IMR-90 (cell line): ENCODE results near the gene TMEM61. TPM values are rescaled to one million over a fixed set of nuclear protein-coding genes. Genes with fewer than 3 reads are reported as not detected.

Source experiments
- ATAC-seq: fragments of 200-7000 bp; cut with Tn5 transposase; 2 replicates; pipeline ENCODE4 v1.9.1; 2020; ENCODE audit warnings: low read depth, mild to moderate bottlenecking, moderate library complexity
- BruUV-seq: library from RNA; stranded (reverse); fragments of 400-500 nt; replicated peaks from 2 replicates; lab custom pipeline; 2021; lab: Mats Ljungman, UMichigan
- CTCF ChIA-PET: fragments of 300-600 bp; formaldehyde crosslinking; extraction: SDS; loops from one replicate; lab custom pipeline; 2021; ENCODE audit warnings: antibody characterized with exemption; lab: Yijun Ruan, JAX
- POLR2A ChIA-PET: fragments of 300-600 bp; sonication (Branson Sonifier 250); formaldehyde crosslinking; loops from one replicate; lab custom pipeline; 2022; ENCODE audit warnings: antibody characterized with exemption; ENCODE audit not compliant: unreplicated experiment; lab: Charles Lee
- DNase-seq: peaks from one replicate; pipeline ENCODE4 v3.0.0; 2013
- H2AFZ ChIP-seq: replicated peaks from 2 replicates; pipeline ENCODE3; 2013; ENCODE audit warnings: low read length, mild to moderate bottlenecking; ENCODE audit not compliant: poor library complexity
- H2AK5ac ChIP-seq: 2 replicates; pipeline ENCODE4 v1.6.1; 2013; ENCODE audit warnings: low read depth, low read length, inconsistent platforms
- H2AK9ac ChIP-seq: replicated peaks from 2 replicates; pipeline ENCODE3; 2013; ENCODE audit warnings: mild to moderate bottlenecking, low read depth, low read length, moderate library complexity; ENCODE audit not compliant: poor library complexity
- H2BK120ac ChIP-seq: 2 replicates; pipeline ENCODE4 v1.6.1; 2013; ENCODE audit warnings: low read depth, low read length, inconsistent platforms
- H2BK15ac ChIP-seq: 3 replicates; pipeline ENCODE4 v1.6.1; 2013; ENCODE audit warnings: low read depth, low read length, inconsistent platforms
- H2BK20ac ChIP-seq: 2 replicates; pipeline ENCODE4 v1.6.1; 2013; ENCODE audit warnings: low read depth, mild to moderate bottlenecking, inconsistent platforms, low read length, moderate library complexity
- H2BK5ac ChIP-seq: 2 replicates; pipeline ENCODE4 v1.6.1; 2013; ENCODE audit warnings: mild to moderate bottlenecking, low read depth, low read length, inconsistent platforms; ENCODE audit not compliant: poor library complexity, severe bottlenecking
- H3K14ac ChIP-seq: replicated peaks from 2 replicates; pipeline ENCODE4 v1.6.1; 2013; ENCODE audit warnings: low read depth, low read length, inconsistent platforms
- H3K18ac ChIP-seq: 2 replicates; pipeline ENCODE4 v1.6.1; 2013; ENCODE audit warnings: low read depth, low read length, control low read depth
- H3K23ac ChIP-seq: 2 replicates; pipeline ENCODE4 v1.6.1; 2013; ENCODE audit warnings: low read depth, low read length, inconsistent platforms
- H3K27ac ChIP-seq: 2 replicates; pipeline ENCODE4 v1.5.1; 2013; ENCODE audit warnings: mild to moderate bottlenecking, control low read depth, low read length; ENCODE audit not compliant: insufficient read depth
- H3K27me3 ChIP-seq: 2 replicates; pipeline ENCODE4 v1.6.1; 2013; ENCODE audit warnings: low read length; ENCODE audit not compliant: control insufficient read depth, insufficient read depth
- H3K36me3 ChIP-seq: 2 replicates; pipeline ENCODE4 v1.6.1; 2013; ENCODE audit warnings: low read length, mixed read lengths; ENCODE audit not compliant: control insufficient read depth, insufficient read depth
- H3K4ac ChIP-seq: 2 replicates; pipeline ENCODE4 v1.6.1; 2013; ENCODE audit warnings: low read depth, low read length, inconsistent platforms
- H3K4me1 ChIP-seq: 2 replicates; pipeline ENCODE4 v1.6.1; 2013; ENCODE audit warnings: low read length, mixed read lengths; ENCODE audit not compliant: control insufficient read depth, insufficient read depth
- H3K4me2 ChIP-seq: 2 replicates; pipeline ENCODE4 v1.6.1; 2013; ENCODE audit warnings: low read depth, mild to moderate bottlenecking, control low read depth, low read length, moderate library complexity
- H3K4me3 ChIP-seq: 2 replicates; pipeline ENCODE4 v1.5.1; 2013; ENCODE audit warnings: low read depth, mild to moderate bottlenecking, control low read depth, low read length, moderate library complexity; ENCODE audit not compliant: insufficient read depth
- H3K56ac ChIP-seq: 2 replicates; pipeline ENCODE4 v1.6.1; 2013; ENCODE audit warnings: low read length, inconsistent platforms; ENCODE audit not compliant: insufficient read depth; ENCODE audit errors: extremely low read depth
- H3K79me1 ChIP-seq, 2 experiments: 2 replicates each; pipeline ENCODE4 v1.6.1; 2013; ENCODE audit warnings: low read length in 2 of 2, inconsistent platforms in 1 of 2, low read depth in 1 of 2
- H3K9ac ChIP-seq: 2 replicates; pipeline ENCODE4 v1.6.1; 2013; ENCODE audit warnings: low read depth, low read length, control low read depth
- H3K9me1 ChIP-seq: 2 replicates; pipeline ENCODE4 v1.6.1; 2013; ENCODE audit warnings: low read length, inconsistent platforms; ENCODE audit not compliant: insufficient read depth
- H3K9me3 ChIP-seq: 2 replicates; pipeline ENCODE4 v1.6.1; 2013; ENCODE audit warnings: low read length; ENCODE audit not compliant: control insufficient read depth, insufficient read depth
- H4K20me1 ChIP-seq: 2 replicates; pipeline ENCODE4 v1.6.1; 2013; ENCODE audit warnings: low read length, inconsistent platforms; ENCODE audit not compliant: insufficient read depth
- H4K5ac ChIP-seq: 2 replicates; pipeline ENCODE4 v1.6.1; 2013; ENCODE audit warnings: mild to moderate bottlenecking, low read depth, low read length, control low read depth
- H4K8ac ChIP-seq, 2 experiments: 2 replicates each; pipeline ENCODE4 v1.6.1; 2013; ENCODE audit warnings: low read depth in 2 of 2, low read length in 2 of 2, control low read depth in 1 of 2, inconsistent platforms in 1 of 2
- H4K91ac ChIP-seq: 2 replicates; pipeline ENCODE4 v1.6.1; 2013; ENCODE audit warnings: low read depth, low read length, inconsistent platforms; ENCODE audit not compliant: insufficient read depth
- BHLHE40 ChIP-seq: fragments of 150-350 bp; IDR thresholded peaks from 2 replicates; pipeline ENCODE4 v1.6.1; 2016; ENCODE audit warnings: mild to moderate bottlenecking, low read depth, low read length
- CEBPB ChIP-seq: IDR thresholded peaks from 2 replicates; pipeline ENCODE4 v1.6.1; 2012; ENCODE audit warnings: low read depth, low read length, improper control_type of control experiment
- CHD1 ChIP-seq: IDR thresholded peaks from 2 replicates; pipeline ENCODE4 v1.6.1; 2012; ENCODE audit warnings: low read depth, low read length, improper control_type of control experiment
- ELK1 ChIP-seq: fragments of 150-350 bp; IDR thresholded peaks from 2 replicates; pipeline ENCODE4 v1.6.1; 2016; ENCODE audit warnings: low read depth, mild to moderate bottlenecking, low read length, moderate library complexity, borderline replicate concordance
- FOS ChIP-seq: fragments of 150-350 bp; IDR thresholded peaks from 2 replicates; pipeline ENCODE4 v1.6.1; 2016; ENCODE audit warnings: low read depth, low read length
- MAFK ChIP-seq: IDR thresholded peaks from 2 replicates; pipeline ENCODE4 v1.6.1; 2012; ENCODE audit warnings: low read depth, low read length, improper control_type of control experiment
- MAZ ChIP-seq: IDR thresholded peaks from 2 replicates; pipeline ENCODE4 v1.6.1; 2012; ENCODE audit warnings: low read depth, mild to moderate bottlenecking, low read length, improper control_type of control experiment, moderate library complexity, borderline replicate concordance
- MXI1 ChIP-seq: IDR thresholded peaks from 2 replicates; pipeline ENCODE4 v1.6.1; 2012; ENCODE audit warnings: low read depth, mild to moderate bottlenecking, low read length, moderate library complexity, borderline replicate concordance
- POLR2A ChIP-seq: IDR thresholded peaks from 2 replicates; pipeline ENCODE4 v1.6.1; 2012; ENCODE audit warnings: mild to moderate bottlenecking, low read depth, low read length
- RAD21 ChIP-seq: IDR thresholded peaks from 2 replicates; pipeline ENCODE4 v1.6.1; 2012; ENCODE audit warnings: low read length, improper control_type of control experiment
- RCOR1 ChIP-seq: IDR thresholded peaks from 2 replicates; pipeline ENCODE4 v1.6.1; 2012; ENCODE audit warnings: mild to moderate bottlenecking, low read length, improper control_type of control experiment; ENCODE audit not compliant: insufficient replicate concordance
- RFX5 ChIP-seq: IDR thresholded peaks from 2 replicates; pipeline ENCODE4 v1.8.0; 2012; ENCODE audit warnings: low read depth, mild to moderate bottlenecking, low read length, moderate library complexity
- WGBS, 2 experiments: methylation state at CpG; one replicate each; pipeline versions ENCODE4 v1.1.5 to v1.1.7; 2013; ENCODE audit warnings: missing lambda C conversion rate in 2 of 2; ENCODE audit not compliant: insufficient read length in 1 of 2; ENCODE audit errors: extremely low coverage in 2 of 2; 5-methylcytosine and 5-hydroxymethylcytosine counted together
- dilution Hi-C: fragments of 300-500 bp; cut with HindIII; formaldehyde crosslinking; loops from one replicate; pipeline ENCODE4 v1.14.3; 2018; ENCODE audit warnings: low sequenced_read_pairs; ENCODE audit not compliant: unreplicated experiment
- in situ Hi-C: fragments of 300-500 bp; cut with MboI; formaldehyde crosslinking; loops from 3 replicates; pipeline ENCODE4 v1.14.3; 2019; ENCODE audit warnings: low sequenced_read_pairs, inconsistent platforms, mixed read lengths
- intact Hi-C: fragments of 100-400 bp; cut with micrococcal nuclease; formaldehyde crosslinking; loops from 2 replicates; pipeline ENCODE4 v1.10.0; 2022
- polyA plus RNA-seq, 3 experiments: library from polyadenylated mRNA; depleted of rRNA; stranded (reverse); fragments of >200 nt; gene quantifications; 2 replicates each; pipeline ENCODE4 v1.2.3, GENCODE V29; 2012; ENCODE audit warnings: low replicate concordance in 1 of 3
- total RNA-seq: library from RNA; depleted of rRNA; stranded (reverse); fragments of >200 nt; gene quantifications from 2 replicates; pipeline ENCODE4 v1.2.3, GENCODE V29; 2012
- TF ChIP-seq, protein P1 (sequence below): conservative IDR thresholded peaks from 2 replicates; pipeline ENCODE4 v1.5.1; 2012; ENCODE audit warnings: mild to moderate bottlenecking, low read depth, low read length, improper control_type of control experiment

The TMEM61 gene
- total and polyA plus RNA-seq, 2 of the 4 experiments (the other 2 are of a cell fraction), result not detected

GRCh38 chr1:54978528-54979326, 1.7 kb upstream of the TMEM61 start:
- no peak overlapping the region for H4K5ac ChIP-seq
- H2AFZ ChIP-seq, result no peak overlapping the region
- no peak overlapping the region for H3K27ac ChIP-seq
- no peak overlapping the region for H2AK9ac ChIP-seq
- no peak overlapping the region for H3K56ac ChIP-seq
- WGBS, 2 experiments, result 89% methylated on average over 5 of the region's 9 CpGs; no CpG with 5 or more reads in 1 of the 2 experiments
- H2BK20ac ChIP-seq, result no peak overlapping the region
- no peak overlapping the region for H3K4ac ChIP-seq
- H3K9ac ChIP-seq, result no peak overlapping the region
- no peak overlapping the region for H2BK15ac ChIP-seq
- no peak for TF ChIP-seq ELK1
- TF ChIP-seq RFX5, result no peak
- no peak for TF ChIP-seq CHD1
- TF ChIP-seq FOS, result no peak
- no peak for TF ChIP-seq MXI1
- TF ChIP-seq MAFK, result no peak
- TF ChIP-seq BHLHE40, result no peak
- TF ChIP-seq POLR2A, result no peak
- TF ChIP-seq CEBPB, result no peak
- TF ChIP-seq, protein P1, sequence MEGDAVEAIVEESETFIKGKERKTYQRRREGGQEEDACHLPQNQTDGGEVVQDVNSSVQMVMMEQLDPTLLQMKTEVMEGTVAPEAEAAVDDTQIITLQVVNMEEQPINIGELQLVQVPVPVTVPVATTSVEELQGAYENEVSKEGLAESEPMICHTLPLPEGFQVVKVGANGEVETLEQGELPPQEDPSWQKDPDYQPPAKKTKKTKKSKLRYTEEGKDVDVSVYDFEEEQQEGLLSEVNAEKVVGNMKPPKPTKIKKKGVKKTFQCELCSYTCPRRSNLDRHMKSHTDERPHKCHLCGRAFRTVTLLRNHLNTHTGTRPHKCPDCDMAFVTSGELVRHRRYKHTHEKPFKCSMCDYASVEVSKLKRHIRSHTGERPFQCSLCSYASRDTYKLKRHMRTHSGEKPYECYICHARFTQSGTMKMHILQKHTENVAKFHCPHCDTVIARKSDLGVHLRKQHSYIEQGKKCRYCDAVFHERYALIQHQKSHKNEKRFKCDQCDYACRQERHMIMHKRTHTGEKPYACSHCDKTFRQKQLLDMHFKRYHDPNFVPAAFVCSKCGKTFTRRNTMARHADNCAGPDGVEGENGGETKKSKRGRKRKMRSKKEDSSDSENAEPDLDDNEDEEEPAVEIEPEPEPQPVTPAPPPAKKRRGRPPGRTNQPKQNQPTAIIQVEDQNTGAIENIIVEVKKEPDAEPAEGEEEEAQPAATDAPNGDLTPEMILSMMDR, result no peak
- TF ChIP-seq RCOR1, result no peak
- no peak for TF ChIP-seq RAD21
- TF ChIP-seq MAZ, result no peak
- H2AK5ac ChIP-seq, result no peak overlapping the region
- BruUV-seq, result no TSS peak
- no peaks in the 10 kb centered on the region for H3K4me1 ChIP-seq
- ATAC-seq (no peak), DNase-seq (no peak)
- no peak overlapping the region for H3K18ac ChIP-seq
- H4K91ac ChIP-seq, result no peak overlapping the region
- H3K14ac ChIP-seq, result no peak overlapping the region
- H3K79me1 ChIP-seq, result no peaks in the 10 kb centered on the region
- no peak overlapping the region for H4K8ac ChIP-seq
- dilution Hi-C loops (no loop called here), in situ Hi-C loops (no loop called here), intact Hi-C loops (no loop called here)
- no peak overlapping the region for H2BK5ac ChIP-seq
- ChIA-PET CTCF (interaction anchor here (0.6 to 1.6 kb wide), 2 partner anchors 11 to 28 kb away, joined by 3 to 8 read pairs; no protein-coding TSS in a partner anchor), POLR2A (no interaction called here)
- peaks cover 69% of the 10 kb centered on the region for H3K27me3 ChIP-seq
- H3K9me3 ChIP-seq, result no peaks in the 10 kb centered on the region
- H3K4me2 ChIP-seq, result no peak overlapping the region
- no peak overlapping the region for H3K23ac ChIP-seq
- no peaks in the 10 kb centered on the region for H4K20me1 ChIP-seq
- H3K4me3 ChIP-seq, result no peak overlapping the region
- 0 out of 2 replicates have a peak, but pooled peaks cover 4% of the 10 kb centered on the region for H3K9me1 ChIP-seq
- H3K36me3 ChIP-seq, result no peaks in the 10 kb centered on the region
- no peak overlapping the region for H2BK120ac ChIP-seq
